Smooth muscle cell of the brain vasculature (primary cell): Measurements from ENCODE around the gene OXSM.

ENCODE experiments used
- DNase-seq: peaks from one replicate; pipeline ENCODE4 v3.0.0-alpha.2; 2012; ENCODE audit warnings: low read depth, low spot score

The OXSM gene

GRCh38 chr3:25789596-25790556, at the start of gene OXSM:
OXSM (plus strand) TSS chr3:25790090; CDS start chr3:25791021, 931 bp downstream.
- DNase-seq = peak; percentile 65

GRCh38 chr3:25744470-25744869, 45.4 kb upstream of the OXSM start:
- DNase-seq = no peak

GRCh38 chr3:25747033-25747432, 42.9 kb upstream of the OXSM start:
- DNase-seq = no peak

- no peak for DNase-seq
Measured at GRCh38 chr3:25748189-25748588, 41.7 kb upstream of the OXSM start.

- DNase-seq = no peak
Measured at GRCh38 chr3:25749031-25749581, 40.8 kb upstream of the OXSM start.

- no peak for DNase-seq
Measured at GRCh38 chr3:25751048-25751447, 38.8 kb upstream of the OXSM start.

GRCh38 chr3:25751725-25752124, 38.2 kb upstream of the OXSM start:
- DNase-seq = no peak

GRCh38 chr3:25768851-25769250, 21.0 kb upstream of the OXSM start:
- DNase-seq = no peak

- no peak for DNase-seq
Measured at GRCh38 chr3:25775936-25776335, 14.0 kb upstream of the OXSM start.

GRCh38 chr3:25780618-25781017, 9.3 kb upstream of the OXSM start:
- DNase-seq = no peak

- no peak for DNase-seq
Measured at GRCh38 chr3:25781145-25781757, 8.6 kb upstream of the OXSM start.

GRCh38 chr3:25781758-25782594, 7.9 kb upstream of the OXSM start:
- DNase-seq = no peak

GRCh38 chr3:25782636-25782937, 7.3 kb upstream of the OXSM start:
- DNase-seq = no peak

- DNase-seq = peak; percentile 39
Measured at GRCh38 chr3:25782938-25783660, 6.8 kb upstream of the OXSM start, which contains the start of gene NGLY1. NGLY1 (minus strand) TSS chr3:25783443; CDS start chr3:25783390, 53 bp downstream.

GRCh38 chr3:25783661-25784512, 6.0 kb upstream of the OXSM start:
- no peak for DNase-seq

- DNase-seq = no peak
Measured at GRCh38 chr3:25784971-25785370, 4.9 kb upstream of the OXSM start.

GRCh38 chr3:25785826-25786225, 4.1 kb upstream of the OXSM start:
- DNase-seq = no peak

GRCh38 chr3:25787689-25788088, 2.2 kb upstream of the OXSM start:
- no peak for DNase-seq

- DNase-seq = no peak
Measured at GRCh38 chr3:25789209-25789595, 688 bp upstream of the OXSM start.

- DNase-seq = no peak
Measured at GRCh38 chr3:25801786-25802185, 11.9 kb downstream of the OXSM start.
